Caco-2 (cell line): ENCODE data around the gene RNF217. TPM values are rescaled to one million over a fixed set of nuclear protein-coding genes. Genes with fewer than 3 reads are reported as not detected.

Experiments used
- BruUV-seq: library from RNA; stranded (reverse); fragments of 400-500 nt; replicated peaks from 2 replicates; lab custom pipeline; 2021; lab: Mats Ljungman, UMichigan
- CTCF ChIA-PET: fragments of 300-600 bp; sonication (Branson Sonifier 250); formaldehyde crosslinking; loops from one replicate; lab custom pipeline; 2022; ENCODE audit warnings: antibody characterized with exemption; lab: Charles Lee
- POLR2A ChIA-PET: fragments of 300-600 bp; sonication (Branson Sonifier 250); formaldehyde crosslinking; loops from one replicate; lab custom pipeline; 2022; ENCODE audit warnings: antibody characterized with exemption; lab: Charles Lee
- DNase-seq, 2 experiments: peaks; one replicate each; pipeline versions ENCODE4 v3.0.0 to v3.0.0-alpha.2; 2020 to 2022
- H3K27me3 ChIP-seq: replicated peaks from 2 replicates; pipeline ENCODE4 v1.6.0; 2011; ENCODE audit warnings: low read length; ENCODE audit not compliant: control insufficient read depth, insufficient read depth
- H3K36me3 ChIP-seq: 2 replicates; pipeline ENCODE4 v1.5.1; 2011; ENCODE audit warnings: low read length; ENCODE audit not compliant: control insufficient read depth, insufficient read depth
- H3K4me1 ChIP-seq: fragments of 250-450 bp; sonication (Bioruptor Pico); 2 replicates; pipeline ENCODE4 v1.5.1; 2020; ENCODE audit warnings: mild to moderate bottlenecking
- H3K4me3 ChIP-seq: 2 replicates; pipeline ENCODE4 v1.5.1; 2011; ENCODE audit warnings: low read depth, mild to moderate bottlenecking, control low read depth, low read length
- H3K9me3 ChIP-seq: fragments of 250-450 bp; sonication (Bioruptor Pico); 2 replicates; pipeline ENCODE4 v1.5.1; 2020; ENCODE audit warnings: mild to moderate bottlenecking, moderate library complexity
- H3K27ac Mint-ChIP-seq: one replicate; pipeline ENCODE4 v1.8.0; 2022; ENCODE audit warnings: mixed read lengths; ENCODE audit not compliant: unreplicated experiment
- H3K27me3 Mint-ChIP-seq: one replicate; pipeline ENCODE4 v1.8.0; 2022; ENCODE audit warnings: mixed read lengths; ENCODE audit not compliant: insufficient read depth, unreplicated experiment
- H3K36me3 Mint-ChIP-seq: one replicate; pipeline ENCODE4 v1.8.0; 2022; ENCODE audit warnings: mild to moderate bottlenecking, mixed read lengths; ENCODE audit not compliant: insufficient read depth, unreplicated experiment
- H3K4me1 Mint-ChIP-seq: one replicate; pipeline ENCODE4 v1.8.0; 2022; ENCODE audit warnings: low read depth, mixed read lengths; ENCODE audit not compliant: unreplicated experiment
- H3K4me3 Mint-ChIP-seq: one replicate; pipeline ENCODE4 v1.8.0; 2022; ENCODE audit warnings: mild to moderate bottlenecking, moderate library complexity, mixed read lengths; ENCODE audit not compliant: unreplicated experiment
- H3K9me3 Mint-ChIP-seq: one replicate; pipeline ENCODE4 v1.8.0; 2022; ENCODE audit warnings: mixed read lengths; ENCODE audit not compliant: unreplicated experiment
- CTCF ChIP-seq, 2 experiments: fragments of 200-600 bp in 1 of 2; IDR thresholded peaks; 1 replicate in 1 of 2; 2 replicates in 1 of 2; pipeline versions ENCODE4 v1.5.1 to v1.8.0; 2011 to 2022; ENCODE audit warnings: antibody characterized with exemption in 1 of 2, control low read depth in 1 of 2, inconsistent platforms in 1 of 2, low read depth in 1 of 2, low read length in 1 of 2, mild to moderate bottlenecking in 1 of 2, moderate library complexity in 1 of 2; ENCODE audit not compliant: insufficient read depth in 1 of 2, severe bottlenecking in 1 of 2, unreplicated experiment in 1 of 2
- intact Hi-C: fragments of 100-400 bp; cut with micrococcal nuclease; formaldehyde crosslinking; loops from one replicate; pipeline ENCODE4 v1.10.0; 2022; ENCODE audit not compliant: unreplicated experiment
- total RNA-seq: library from RNA; stranded (reverse); gene quantifications from 2 replicates; pipeline ENCODE4 v1.2.3, GENCODE V29; 2022

RNF217 gene
- total RNA-seq, 1 experiment from 2014 or later = 0.09 TPM

DNA sequence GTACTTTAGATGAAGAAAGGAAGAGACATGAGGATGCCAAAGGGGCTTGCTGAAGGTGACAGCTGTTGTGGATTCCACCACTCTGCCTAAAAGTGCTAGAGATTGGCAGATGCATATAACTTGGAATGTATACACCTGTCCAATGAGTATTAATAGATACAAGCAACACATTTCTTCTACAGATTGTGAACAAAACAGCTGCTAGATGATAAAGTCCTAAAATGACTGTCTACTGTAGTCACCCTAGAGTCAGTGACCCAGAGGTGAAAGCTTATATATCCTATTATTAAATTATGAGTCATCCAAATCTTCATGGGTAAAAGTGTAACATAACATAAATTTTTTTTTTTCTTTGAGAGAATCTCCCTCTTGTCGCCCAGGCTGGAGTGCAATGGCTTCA lies 5.2 kb downstream of the RNF217 start:
- BruUV-seq = no TSS peak
- CTCF ChIA-PET = no interaction called here
- no peak overlapping the region for H3K27ac Mint-ChIP-seq
- Histone ChIP-seq H3K9me3 (no peaks in the 10 kb centered on the region), H3K36me3 (no peaks in the 10 kb centered on the region), H3K27me3 (no peaks in the 10 kb centered on the region), H3K4me1 (no peaks in the 10 kb centered on the region), H3K4me3 (no peak overlapping the region)
- H3K27me3 Mint-ChIP-seq = no peaks in the 10 kb centered on the region
- no peak for TF ChIP-seq CTCF (IDR thresholded peaks at IDR 0.05; ENCODE audit: insufficient read depth in 1 of 2, low read depth in 1 of 2, low read length in 1 of 2, severe bottlenecking in 1 of 2, unreplicated experiment in 1 of 2)
- POLR2A ChIA-PET = no interaction called here
- no peaks in the 10 kb centered on the region for H3K36me3 Mint-ChIP-seq
- no peak for DNase-seq
- intact Hi-C loops = no loop called here
- H3K4me3 Mint-ChIP-seq = no peak overlapping the region
- H3K4me1 Mint-ChIP-seq = no peaks in the 10 kb centered on the region
- H3K9me3 Mint-ChIP-seq = no peaks in the 10 kb centered on the region

DNA sequence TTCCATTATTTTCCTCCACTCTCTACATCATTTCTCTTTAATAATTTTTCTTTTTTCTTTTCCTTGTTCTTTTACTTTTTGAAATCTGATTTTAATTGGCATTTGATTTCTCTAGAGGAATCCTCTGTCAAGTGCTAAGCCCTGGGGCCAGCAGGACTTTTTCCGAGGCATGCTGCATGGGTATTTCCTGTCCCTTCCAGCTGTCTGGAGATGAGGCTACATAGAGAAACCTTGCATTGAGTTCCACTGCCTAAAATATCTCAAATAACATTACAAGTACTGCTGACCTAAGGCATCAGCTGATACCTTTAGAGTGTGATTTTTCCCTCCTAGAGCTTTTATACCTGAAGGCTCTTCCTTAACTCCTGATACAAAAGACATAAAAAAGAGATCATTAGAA lies 6.2 kb downstream of the RNF217 start:
- no peak overlapping the region for H3K27ac Mint-ChIP-seq
- no peaks in the 10 kb centered on the region for H3K36me3 Mint-ChIP-seq
- H3K9me3 Mint-ChIP-seq = no peaks in the 10 kb centered on the region
- POLR2A ChIA-PET = no interaction called here
- H3K27me3 ChIP-seq = no peaks in the 10 kb centered on the region
- DNase-seq = no peak
- H3K36me3 ChIP-seq = no peaks in the 10 kb centered on the region
- TF ChIP-seq CTCF (IDR thresholded peaks at IDR 0.05; ENCODE audit: insufficient read depth in 1 of 2, low read depth in 1 of 2, low read length in 1 of 2, severe bottlenecking in 1 of 2, unreplicated experiment in 1 of 2) = no peak
- no peaks in the 10 kb centered on the region for H3K27me3 Mint-ChIP-seq
- no peaks in the 10 kb centered on the region for H3K4me1 Mint-ChIP-seq
- H3K4me3 Mint-ChIP-seq = no peak overlapping the region
- H3K9me3 ChIP-seq = no peaks in the 10 kb centered on the region
- H3K4me3 ChIP-seq = no peak overlapping the region
- BruUV-seq = no TSS peak
- CTCF ChIA-PET = no interaction called here
- no peaks in the 10 kb centered on the region for H3K4me1 ChIP-seq
- intact Hi-C loops = no loop called here

- H3K9me3 ChIP-seq = no peaks in the 10 kb centered on the region
Measured at GRCh38 chr6:124970243-124970642, 8.0 kb downstream of the RNF217 start.

More at GRCh38 chr6:124970243-124970642, 8.0 kb downstream of the RNF217 start:
- DNase-seq = no peak
- TF ChIP-seq CTCF (IDR thresholded peaks at IDR 0.05; ENCODE audit: insufficient read depth in 1 of 2, low read depth in 1 of 2, low read length in 1 of 2, severe bottlenecking in 1 of 2, unreplicated experiment in 1 of 2) = no peak
- no peaks in the 10 kb centered on the region for H3K27me3 ChIP-seq
- no peaks in the 10 kb centered on the region for H3K4me1 ChIP-seq
- intact Hi-C loops = no loop called here
- Mint-ChIP-seq H3K4me1 (no peaks in the 10 kb centered on the region), H3K36me3 (no peaks in the 10 kb centered on the region), H3K27ac (no peak overlapping the region), H3K4me3 (no peak overlapping the region), H3K27me3 (no peaks in the 10 kb centered on the region), H3K9me3 (no peaks in the 10 kb centered on the region)
- no peak overlapping the region for H3K4me3 ChIP-seq
- CTCF ChIA-PET = no interaction called here
- no peaks in the 10 kb centered on the region for H3K36me3 ChIP-seq
- POLR2A ChIA-PET = no interaction called here
- BruUV-seq = no TSS peak
